Amniotic epithelial cell (primary cell): ENCODE results near the gene SLK.

Source experiments
- DNase-seq: peaks from one replicate; pipeline ENCODE4 v3.0.0-alpha.2; 2010; ENCODE audit warnings: low read depth

The SLK gene

DNA sequence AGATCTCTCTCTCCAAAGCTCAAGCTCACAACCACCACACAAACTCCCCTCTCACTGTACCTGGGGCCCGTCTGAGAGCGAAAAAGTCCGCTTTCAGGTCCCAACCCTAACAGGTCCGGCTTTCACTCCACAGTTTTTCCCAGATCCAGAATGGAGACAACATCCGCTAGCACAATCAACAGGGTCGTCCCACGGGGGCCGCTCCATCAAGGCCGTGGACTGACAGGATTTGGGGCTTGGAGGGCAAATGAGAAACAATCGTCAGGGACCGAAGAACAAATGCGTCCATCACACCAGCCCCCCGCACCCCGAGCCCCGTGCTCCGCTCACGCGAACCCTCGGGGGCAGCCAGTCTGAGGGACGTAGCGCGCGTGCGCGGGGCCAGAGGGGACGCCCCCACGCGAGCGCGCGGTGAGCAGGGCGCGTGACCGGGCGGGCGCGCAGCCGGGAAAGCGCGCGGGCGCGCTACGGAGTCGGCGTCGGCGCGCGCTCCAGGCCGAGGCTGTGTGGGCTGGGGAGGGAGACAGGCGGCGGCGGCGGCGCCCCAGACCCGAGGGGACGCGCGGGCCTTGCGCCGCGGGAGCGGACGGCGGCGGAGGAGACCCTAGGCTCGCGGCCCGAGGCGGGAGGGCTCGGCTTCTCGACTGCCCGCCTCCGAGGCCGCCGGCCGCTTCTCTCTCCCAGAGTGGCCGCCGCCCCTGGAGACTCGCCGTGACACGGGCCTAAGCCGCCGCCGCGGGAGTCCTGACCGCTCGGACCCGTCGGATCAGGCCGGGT is at the start of gene SLK:
Gene SLK, plus strand, starts transcription at position 470 of the 777 bp plus-strand sequence. CDS start 606 bp downstream, outside the sequence.
- DNase-seq, result peak; percentile 75

DNA sequence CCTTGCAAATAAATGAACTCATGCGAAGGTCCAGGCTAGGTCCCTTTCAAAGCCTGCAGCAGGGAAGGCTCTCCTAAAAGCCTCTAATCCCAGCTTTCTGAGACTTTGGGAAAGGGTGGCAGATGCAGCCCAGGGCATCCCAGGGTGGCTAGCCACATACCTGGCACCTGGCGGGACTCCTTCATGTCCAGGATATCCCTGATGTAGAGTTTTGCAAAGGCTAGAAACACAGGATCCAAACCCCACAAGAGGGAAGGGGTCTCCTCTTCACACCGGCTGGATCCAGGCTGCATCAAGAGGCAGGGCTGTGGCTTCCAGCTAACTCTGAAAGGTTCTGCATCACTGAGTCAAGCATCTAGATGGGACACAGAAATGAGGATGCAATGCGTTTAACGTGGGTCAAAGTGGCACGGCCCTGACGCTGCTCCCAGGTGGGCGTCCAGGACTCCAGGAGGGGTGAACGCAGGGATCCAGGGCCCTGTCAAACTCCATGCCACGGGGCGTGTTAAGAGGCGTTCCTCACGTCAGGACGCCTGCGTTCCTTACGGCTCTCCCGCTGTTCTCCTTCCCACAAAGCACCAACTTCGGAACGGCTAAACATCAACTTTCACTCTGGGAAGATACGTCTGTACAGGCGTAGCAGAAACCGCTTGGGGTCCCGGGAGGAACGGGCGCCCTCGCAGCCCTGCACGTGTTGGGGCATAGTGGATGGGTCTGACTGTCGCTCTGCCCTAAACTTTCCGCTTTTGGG is 49.5 kb upstream of the SLK start:
- peak; percentile 41 for DNase-seq

DNA sequence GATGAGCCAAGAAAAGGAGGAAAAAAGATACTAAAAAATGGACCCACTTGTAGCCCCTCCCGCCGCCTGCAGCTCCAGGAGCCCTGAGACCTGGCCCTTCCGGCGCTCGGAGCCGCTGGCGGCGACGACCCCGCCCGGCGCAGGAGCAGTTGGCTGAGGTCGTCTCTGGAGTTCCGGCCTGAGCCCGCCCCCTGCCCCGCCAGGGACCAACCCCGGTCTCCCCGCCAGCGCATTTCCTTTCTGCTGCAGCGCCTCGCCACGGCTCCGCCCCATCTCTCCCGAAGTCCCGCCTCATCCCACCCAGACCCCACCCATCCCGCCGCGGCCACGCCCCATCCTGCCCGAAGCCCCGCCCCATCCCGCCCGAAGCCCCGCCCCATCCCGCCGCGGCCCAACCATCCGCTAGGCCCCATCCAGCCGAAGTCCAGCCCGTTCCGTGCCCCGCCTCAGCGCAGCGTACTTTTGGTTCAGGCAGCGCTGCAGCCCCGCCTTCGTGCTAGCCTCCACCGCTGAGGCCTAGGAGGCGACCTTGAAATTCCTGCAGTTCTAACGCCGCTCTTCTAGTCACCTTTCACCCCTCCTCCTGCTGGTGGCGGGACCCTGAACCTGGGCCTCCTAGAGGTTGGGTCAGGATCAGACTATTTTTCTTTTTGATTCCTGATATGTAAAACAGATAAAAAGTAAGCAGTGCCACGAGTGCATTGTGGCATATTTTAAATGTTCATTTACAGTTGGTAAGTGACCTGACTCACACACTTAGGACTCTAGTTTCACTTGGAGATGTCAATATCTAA is 48.7 kb upstream of the SLK start, which contains the start of gene STN1:
Gene STN1, minus strand, starts transcription at position 132 of the 794 bp plus-strand sequence. CDS start 590 bp downstream, outside the sequence.
- DNase-seq, result peak; percentile 94

DNA sequence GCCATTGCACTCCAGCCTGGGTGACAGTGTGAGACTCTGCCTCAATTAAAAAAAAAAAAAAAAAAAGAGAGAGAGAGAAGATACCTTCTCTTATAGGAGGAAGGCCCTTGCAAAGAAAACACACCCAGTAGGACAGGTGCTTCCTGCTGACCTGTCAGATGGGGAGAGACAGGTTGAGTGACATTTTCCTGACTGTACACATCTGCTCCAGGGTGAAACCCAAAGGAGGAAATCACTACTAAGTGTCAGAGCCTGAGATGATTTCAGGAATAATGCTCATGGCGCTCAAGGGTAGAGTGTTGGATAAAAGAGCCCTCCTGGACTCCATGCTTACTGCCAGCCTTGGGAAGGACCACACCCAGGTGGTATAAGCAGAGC is 47.3 kb upstream of the SLK start:
- no peak for DNase-seq

DNA sequence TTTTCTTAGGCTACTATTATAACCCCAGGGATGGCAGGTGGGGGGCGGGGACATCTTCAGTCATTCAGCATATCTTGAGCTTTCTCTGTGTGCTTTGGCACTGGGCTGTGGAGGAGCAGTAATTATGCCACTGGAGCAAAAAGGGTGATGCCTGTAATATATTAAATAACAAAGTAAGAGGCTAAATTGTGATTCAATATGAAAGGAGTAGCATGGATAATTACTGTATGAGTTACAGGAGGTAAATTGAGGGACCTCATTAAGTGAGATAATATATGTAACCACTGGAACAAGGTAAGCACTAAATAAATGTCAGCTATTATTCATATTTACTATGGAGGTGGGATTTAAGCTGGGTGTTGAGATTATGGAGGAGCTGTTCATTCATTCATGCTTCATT is 45.7 kb upstream of the SLK start:
- no peak for DNase-seq

DNA sequence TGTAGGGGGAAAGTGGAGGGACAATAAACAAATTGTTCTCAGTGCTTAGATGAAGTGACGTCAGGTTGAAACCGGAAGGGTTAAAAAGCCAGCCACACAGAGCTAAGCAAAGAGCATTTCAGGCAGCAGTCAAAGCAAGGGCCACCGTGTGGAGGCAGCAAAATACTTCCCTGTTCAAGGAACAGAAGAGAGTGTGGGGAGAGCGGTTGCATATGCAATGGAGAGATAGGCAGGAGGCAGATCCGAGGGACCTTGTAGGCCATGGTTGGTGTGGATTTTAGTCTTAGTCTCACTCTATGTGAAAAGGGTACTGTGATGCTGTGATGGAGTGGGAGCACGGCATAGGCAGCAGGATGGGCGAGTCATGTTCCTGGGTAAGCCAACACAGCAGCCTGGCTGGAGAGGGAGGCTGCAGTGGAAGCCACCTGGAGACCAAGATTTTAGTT is 45.2 kb upstream of the SLK start:
- DNase-seq, result peak; percentile 15

DNA sequence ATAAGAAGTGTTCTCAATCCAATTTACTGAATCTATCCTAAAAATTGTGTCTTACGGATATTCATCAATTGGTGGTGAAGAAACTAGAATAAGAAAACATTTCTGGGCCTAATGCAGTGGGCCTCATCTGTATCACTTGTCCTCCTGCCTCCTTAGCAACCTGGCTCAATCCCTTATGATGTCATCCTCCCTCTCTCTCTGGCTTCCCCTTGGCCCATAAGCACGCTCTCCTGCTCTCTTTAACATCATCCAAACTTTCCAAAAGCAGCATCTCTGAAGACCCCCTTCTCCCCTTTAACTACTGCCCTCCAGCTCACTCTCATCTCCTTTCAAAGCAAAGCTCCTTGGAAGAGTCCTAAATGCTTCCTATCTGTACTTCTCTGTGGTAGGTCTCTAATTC is 44.3 kb upstream of the SLK start:
- DNase-seq, result no peak

DNA sequence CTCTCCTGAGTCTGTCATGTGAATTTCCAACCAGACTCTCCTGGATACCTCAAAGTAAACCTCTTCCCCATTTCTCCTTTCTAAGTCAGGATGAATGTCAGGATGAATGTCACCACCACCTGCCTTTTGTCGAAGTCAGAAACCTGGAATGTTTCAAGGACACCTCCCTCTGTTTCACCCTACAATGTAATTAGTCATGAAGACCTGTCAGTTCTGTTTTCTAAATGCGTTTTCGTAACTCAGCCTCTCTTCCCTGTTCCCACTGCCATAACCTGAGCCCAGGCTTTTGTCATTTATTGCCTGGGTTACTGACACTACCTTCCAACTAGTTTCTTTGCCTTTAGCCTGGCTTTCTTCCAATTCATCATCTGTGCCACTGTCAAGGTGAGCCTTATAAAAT is 43.4 kb upstream of the SLK start:
- no peak for DNase-seq

DNA sequence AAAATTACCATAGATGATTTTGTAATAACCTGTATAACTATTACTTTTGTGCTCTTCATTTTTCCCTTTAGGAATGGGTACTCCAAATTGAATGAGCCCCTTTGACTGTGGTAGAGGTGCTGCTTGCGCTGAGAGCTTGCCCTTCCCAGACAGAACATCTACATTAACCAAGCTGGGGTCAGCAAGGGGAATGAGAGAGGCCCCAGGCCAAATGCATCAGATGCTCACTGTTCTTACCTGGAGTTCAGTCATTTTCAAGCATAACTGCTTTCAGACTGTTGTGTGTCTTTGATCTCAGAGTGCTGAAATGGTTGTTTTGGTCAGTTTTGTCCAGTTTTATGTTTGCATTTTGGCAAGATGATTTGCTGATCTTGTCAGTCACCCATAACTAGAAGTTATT is 41.3 kb upstream of the SLK start:
- no peak for DNase-seq

DNA sequence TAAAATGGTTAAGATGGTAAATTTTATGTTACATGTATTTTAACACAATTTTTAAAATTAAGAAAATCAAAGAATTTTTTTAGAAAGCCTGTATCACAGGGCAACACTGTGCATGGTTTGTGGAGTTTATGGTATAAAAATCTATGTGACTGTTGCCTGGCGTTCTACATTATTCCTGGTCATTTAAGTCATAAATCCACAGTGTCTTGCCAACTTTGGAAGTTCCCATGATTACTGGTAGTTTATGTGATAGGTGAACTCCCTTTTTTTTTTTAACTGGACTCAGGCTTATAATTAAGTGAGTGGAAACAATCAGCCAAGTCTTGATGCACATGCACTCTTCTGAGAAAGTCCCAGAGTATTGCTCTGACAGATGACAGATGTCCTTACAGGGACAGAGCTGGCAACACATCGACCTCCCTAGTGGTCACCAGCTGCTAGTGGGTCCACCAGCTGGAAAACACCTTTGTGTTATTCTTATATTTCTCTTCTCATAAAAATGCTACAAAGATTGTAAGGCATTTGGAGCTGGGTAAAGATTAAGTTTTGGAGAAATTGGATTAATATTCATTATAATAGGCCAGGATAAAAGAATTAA is 40.1 kb upstream of the SLK start:
- no peak for DNase-seq

DNA sequence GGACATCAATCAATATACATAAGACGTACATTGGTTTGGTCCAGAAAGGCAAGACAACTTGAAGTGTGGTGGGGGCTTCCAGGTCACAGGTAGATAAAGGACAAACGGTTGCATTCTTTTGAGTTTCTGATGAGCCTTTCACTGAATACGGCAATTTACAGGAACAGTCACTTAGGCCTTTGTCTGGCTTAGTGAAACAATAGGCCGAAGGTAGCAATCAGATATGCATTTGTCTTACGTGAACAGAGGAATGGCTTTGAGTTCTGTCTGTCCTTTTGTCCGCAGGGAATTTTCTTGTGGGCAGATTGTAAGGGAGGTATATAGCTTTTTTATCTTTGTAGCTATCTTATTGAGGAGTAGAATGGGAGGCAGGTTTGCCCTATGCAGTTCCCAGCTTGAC is 38.2 kb upstream of the SLK start:
- DNase-seq, result no peak

DNA sequence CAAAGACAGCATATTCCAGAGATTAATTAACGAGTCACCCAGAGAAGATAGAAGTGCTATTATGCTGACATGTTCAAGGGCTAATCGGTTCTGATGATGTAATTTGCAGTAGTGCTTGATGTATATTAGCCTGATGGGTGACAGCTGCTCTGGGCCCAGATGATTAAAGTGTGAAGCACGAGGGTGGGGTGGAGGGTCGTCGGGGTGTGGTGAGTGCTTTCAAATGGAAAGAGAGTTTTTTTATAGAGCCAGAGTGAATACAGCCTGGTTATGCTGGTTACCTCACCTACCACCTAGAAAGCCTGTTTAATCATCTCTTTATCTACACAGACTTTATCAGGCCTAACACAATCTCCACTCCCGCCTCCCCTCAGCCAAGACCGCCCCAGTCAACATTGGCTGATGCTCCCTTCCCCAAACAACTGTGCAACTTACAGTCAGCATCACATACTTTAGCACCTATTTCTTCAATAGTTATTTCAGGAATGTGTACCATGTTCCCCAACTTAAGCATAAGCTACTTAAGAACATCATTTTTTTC is 37.5 kb upstream of the SLK start:
- DNase-seq, result peak; percentile 52

DNA sequence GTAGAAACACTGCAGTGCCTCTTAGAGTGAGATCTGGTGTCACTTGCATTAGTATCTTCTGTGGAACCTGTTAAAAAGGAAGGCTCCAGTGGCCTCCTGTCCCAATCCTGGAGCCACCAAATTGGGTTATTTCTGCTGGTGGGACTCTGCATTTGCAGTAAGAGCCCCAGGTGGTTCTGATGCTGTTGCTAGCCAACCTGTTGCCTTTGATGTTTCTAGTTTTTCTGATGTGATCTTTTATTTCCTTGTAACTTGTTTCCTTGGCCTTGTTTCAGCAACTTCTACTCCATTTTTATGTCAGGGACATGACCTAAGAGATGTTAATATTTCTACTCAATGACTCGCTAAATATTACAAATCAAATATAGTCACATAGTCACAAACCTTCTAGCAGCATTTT is 36.5 kb upstream of the SLK start:
- DNase-seq, result no peak

DNA sequence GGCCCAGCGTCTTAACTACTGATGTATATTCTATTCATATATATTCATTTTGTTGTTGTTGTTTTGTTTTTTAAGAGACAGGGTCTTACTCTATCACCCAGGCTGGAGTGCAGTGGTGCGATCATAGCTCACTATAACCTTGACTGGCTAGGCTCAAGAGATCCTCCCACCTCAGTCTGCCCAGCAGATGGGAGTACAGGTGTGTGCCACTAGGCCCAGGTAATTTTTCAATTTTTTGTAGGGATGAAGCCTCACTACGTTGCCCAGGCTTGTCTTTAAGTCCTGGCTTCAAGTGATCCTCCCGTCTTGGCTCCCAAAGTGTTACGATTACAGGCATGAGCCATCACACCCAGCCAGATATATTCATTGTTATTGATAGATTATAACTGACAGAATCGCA is 36.1 kb upstream of the SLK start:
- DNase-seq, result no peak

DNA sequence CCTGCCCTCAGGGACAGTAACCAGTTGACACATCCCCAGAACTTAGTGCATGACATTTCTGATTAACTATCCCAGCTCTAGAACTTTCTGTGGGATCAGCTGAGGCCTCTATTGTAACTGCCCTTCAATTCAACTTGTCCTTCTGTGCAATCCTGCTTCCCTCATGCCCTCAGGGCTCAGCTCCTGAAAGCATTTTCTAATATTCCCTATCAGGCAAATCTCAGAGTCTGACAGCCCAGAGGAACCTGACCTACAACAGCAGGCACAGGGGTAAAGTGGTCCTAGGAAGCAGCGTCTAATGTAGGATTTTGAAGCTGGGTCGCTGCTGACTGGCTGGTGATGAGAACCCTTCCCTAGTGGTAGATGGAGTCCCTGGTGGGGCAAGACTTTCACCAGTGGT is 35.3 kb upstream of the SLK start:
- DNase-seq, result no peak

DNA sequence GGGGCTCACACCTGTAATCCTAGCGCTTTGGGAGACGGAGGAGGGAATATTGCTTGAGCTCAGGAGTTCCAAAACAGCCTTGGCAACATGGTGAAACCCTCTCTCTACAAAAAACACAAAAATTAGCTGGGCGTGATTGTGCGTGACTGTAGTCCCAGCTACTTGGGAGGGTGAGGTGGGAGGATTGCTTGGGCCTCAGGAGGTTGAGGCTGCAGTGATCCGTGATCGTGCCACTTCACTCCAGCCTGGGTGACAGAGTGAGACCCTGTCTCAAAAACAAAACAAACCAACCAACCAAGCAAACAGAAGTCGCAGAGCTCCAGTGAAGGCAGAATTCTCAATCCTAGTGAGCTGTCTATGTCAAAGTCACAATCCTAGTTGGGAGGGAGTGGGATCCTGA is 34.7 kb upstream of the SLK start:
- no peak for DNase-seq

DNA sequence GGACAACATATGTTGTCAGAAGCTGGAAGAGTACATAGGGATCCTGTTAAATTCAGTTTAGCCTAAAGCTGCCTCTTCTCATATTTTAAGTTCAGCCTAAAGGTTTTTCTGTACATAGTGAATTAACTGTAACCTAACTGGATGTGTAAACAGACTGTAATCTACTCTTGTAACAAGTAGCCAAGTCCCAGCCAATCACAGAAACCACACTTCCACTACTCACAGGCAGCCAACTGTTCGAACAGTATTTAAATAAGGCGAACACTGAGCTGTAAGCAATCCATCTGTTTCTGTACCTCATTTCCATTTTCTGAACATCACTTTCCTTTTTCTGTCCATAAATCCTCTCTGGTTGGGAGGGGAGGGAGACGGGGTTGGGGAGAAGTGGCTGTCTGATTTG is 34.0 kb upstream of the SLK start:
- DNase-seq, result no peak

DNA sequence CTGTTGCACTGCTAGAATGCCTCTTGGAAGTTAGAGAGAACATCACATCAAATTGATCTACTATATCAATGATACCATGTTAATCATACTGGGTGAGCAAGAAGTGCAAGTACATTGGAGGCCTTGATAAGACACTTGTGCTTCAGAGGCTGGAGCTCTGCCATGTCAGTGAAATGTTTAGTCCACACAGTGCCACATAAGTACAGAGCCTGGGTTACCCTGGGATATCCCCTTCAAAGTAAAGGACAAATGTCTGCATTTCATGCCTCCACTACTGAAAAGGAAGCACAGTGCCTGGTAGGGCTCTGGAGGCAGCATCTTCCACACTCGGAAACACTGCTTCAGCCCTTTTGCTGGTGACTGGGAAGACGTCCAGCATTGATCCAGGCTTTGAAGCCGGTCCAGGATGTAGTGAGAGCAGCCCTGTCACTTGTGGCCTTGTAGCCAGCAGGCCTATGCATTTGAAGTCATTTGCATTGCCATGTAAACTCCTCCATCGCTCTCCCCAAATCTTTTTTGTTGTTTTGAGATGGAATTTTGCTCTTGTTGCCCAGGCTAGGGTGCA is 33.3 kb upstream of the SLK start:
- DNase-seq, result no peak

DNA sequence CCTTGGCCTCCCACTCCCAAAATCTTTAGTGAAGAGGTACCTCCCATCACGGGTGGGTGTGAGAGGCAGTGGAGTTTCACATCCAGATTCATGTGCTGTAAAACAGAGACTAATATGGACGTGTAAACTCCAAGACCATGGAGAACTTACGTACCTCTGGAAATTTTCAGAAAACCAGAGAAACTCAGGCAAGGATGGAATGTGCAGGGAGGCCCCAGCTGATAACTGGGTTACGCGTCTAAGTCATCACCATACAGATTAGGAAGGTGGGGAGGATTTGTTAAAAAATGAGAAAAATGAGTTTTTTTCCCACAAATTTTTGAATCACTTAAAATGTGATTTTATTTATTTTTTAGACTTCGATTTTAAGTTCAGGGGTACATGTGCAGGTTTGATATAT is 32.6 kb upstream of the SLK start:
- DNase-seq, result peak; percentile 20

DNA sequence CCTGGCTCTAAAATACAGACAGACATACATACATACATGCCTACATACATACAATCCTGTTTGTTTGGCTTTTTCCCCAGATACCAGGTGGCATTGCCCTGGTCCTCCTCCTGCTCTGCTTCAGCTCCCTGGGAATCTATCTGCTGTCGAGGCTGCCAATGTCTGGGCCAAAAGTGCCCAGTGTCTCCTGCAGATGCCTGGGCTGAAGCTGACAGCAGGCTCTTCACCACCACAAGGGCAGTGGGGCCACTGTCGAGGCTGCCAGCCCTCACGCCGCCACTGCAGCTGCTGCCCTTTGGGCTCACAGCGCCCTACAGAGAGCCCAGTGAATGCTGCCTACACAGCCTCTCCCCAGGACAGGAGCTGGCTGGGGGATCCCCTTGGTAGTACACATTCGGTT is 30.9 kb upstream of the SLK start:
- DNase-seq, result no peak

DNA sequence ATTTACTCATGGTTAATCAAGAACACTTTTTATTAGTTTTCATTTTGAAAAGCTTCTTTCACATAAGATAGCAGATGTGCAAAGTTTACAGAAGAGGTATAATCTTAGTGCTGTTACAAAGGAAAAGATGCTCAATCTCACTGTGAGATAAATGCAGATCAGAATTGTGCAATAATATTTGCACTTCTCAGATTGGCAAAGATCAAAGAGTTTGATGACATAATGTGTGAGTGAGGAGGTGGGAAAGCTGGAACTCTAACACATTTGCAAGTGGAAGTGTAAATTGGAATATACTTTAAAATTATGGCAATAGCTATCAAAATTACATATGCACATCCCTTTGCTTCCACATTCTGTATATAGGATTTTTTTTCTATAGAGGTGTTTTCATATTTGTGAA is 27.4 kb upstream of the SLK start:
- DNase-seq, result no peak

DNA sequence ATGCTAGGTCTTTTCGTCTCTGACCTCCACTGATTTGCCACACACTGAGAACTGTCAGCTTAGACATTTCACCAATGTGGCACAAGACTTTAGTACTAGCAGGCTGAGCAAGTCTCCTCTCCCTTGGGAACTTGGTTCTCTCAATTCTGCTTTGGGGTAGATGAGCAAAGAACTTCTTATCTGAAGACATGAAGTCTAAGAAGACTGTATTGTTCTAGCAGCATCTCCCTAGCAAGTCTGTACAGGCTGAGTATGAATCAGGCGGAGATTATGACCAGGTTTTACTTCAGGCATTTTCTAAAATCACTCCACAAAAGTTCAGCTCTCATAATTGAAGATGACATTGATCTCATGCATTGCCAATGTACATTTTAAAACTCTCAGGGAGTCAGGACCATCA is 25.1 kb upstream of the SLK start:
- no peak for DNase-seq
